ENCODE measurements around the gene TAF15. TPM values are rescaled to one million over a fixed set of nuclear protein-coding genes. Genes with fewer than 3 reads are reported as not detected.

TAF15 gene
- total and polyA plus RNA-seq, 2 of the 13 experiments (the other 11 are each of a cell fraction or from before 2014, with no cell fraction given), result 25.2 to 26.5 TPM

- H4K20me1 ChIP-seq (ENCODE audit: insufficient read depth, low read length), result no peaks in the 10 kb centered on the region
- intact Hi-C loops (cut with micrococcal nuclease; ENCODE audit: unreplicated experiment) (no loop called here), in situ Hi-C loops (cut with HindIII; ENCODE audit: extremely low pct_ligation_motif_present, low pct_unique_long_range_greater_than_20kb) (no loop called here)
- WGBS (ENCODE audit: low lambda C conversion rate), result 11% methylated on average over 3 of the region's 3 CpGs
- H3K27ac ChIP-seq (ENCODE audit: extremely low read length, insufficient read depth, low read length), result no peak overlapping the region
- H3K9me3 ChIP-seq (ENCODE audit: low read length), result no peaks in the 10 kb centered on the region
- CTCF ChIA-PET (ENCODE audit: low intra/inter-chr PET ratio, low total read pairs), result no interaction called here
- peaks cover 0 to 47% of the 10 kb centered on the region in 2 experiments; a peak in 3 of 5 replicates for H3K27me3 ChIP-seq (ENCODE audit: control insufficient read depth in 1 of 2, insufficient read depth in 2 of 2, low read length in 2 of 2)
- no peaks in the 10 kb centered on the region for H3K79me2 ChIP-seq (ENCODE audit: insufficient read depth, low read length)
- no TSS peak for BruUV-seq (replicated peaks)
- DNase-seq (ENCODE audit: low spot score) (no peak), FAIRE-seq (no peak), ATAC-seq (no peak)
- H3K4me3 ChIP-seq (replicated peaks in 1 of 3; ENCODE audit: insufficient read depth in 1 of 3, low read depth in 2 of 3, low read length in 3 of 3), result no peak overlapping the region
- TF ChIP-seq HMG20A (CRISPR knock-in tag; IDR thresholded peaks at IDR 0.05; ENCODE audit: borderline replicate concordance) (no peak), ZSCAN22 (CRISPR knock-in tag; IDR thresholded peaks at IDR 0.05) (no peak), NCOR1 (IDR thresholded peaks at IDR 0.05; ENCODE audit: borderline replicate concordance, low read length) (no peak), SATB2 (CRISPR knock-in tag; IDR thresholded peaks at IDR 0.05) (no peak), ZNF720 (CRISPR knock-in tag; IDR thresholded peaks at IDR 0.05) (no peak), ZMYM2 (CRISPR knock-in tag; IDR thresholded peaks at IDR 0.05) (no peak), TFDP2 (CRISPR knock-in tag; IDR thresholded peaks at IDR 0.05) (no peak)
- H3K36me3 ChIP-seq (replicated peaks in 1 of 2; ENCODE audit: control insufficient read depth in 1 of 2, insufficient read depth in 2 of 2, low read length in 2 of 2), result no peaks in the 10 kb centered on the region
- H3K9ac ChIP-seq (ENCODE audit: insufficient read depth, low read depth, low read length), result no peak overlapping the region
- peaks cover 14% of the 10 kb centered on the region for H3K4me1 ChIP-seq (ENCODE audit: insufficient read depth, low read length)
- no peak overlapping the region for H2AFZ ChIP-seq (ENCODE audit: low read length)
- H3K4me2 ChIP-seq (ENCODE audit: low read depth, low read length), result no peak overlapping the region
- POLR2A ChIA-PET, result no interaction called here
Measured at GRCh38 chr17:35786941-35787432, 22.3 kb upstream of the TAF15 start.

All from HepG2 (cell line).